Neural crest cell (in vitro differentiated cells): ENCODE results near the gene CRAMP1. TPM values are rescaled to one million over a fixed set of nuclear protein-coding genes. Genes with fewer than 3 reads are reported as not detected.
"Not testable (repeated sequence)": the region's sequence is repeated elsewhere in the genome, so short reads cannot be mapped to it uniquely, and the experiment has no call there.

ENCODE experiments used
- DNase-seq: peaks from one replicate; pipeline ENCODE4 v3.0.0; 2021; ENCODE audit warnings: low read depth, mixed read lengths, low spot score
- H3K27ac Mint-ChIP-seq: one replicate; pipeline ENCODE4 v1.8.0; 2021; ENCODE audit warnings: mild to moderate bottlenecking, mixed read lengths; ENCODE audit not compliant: unreplicated experiment
- H3K27me3 Mint-ChIP-seq: 2 replicates; pipeline ENCODE4 v1.8.0; 2021; ENCODE audit warnings: low read depth, mild to moderate bottlenecking, mixed read lengths
- H3K36me3 Mint-ChIP-seq: 2 replicates; pipeline ENCODE4 v1.8.0; 2021; ENCODE audit warnings: low read depth, mild to moderate bottlenecking, mixed read lengths
- H3K4me1 Mint-ChIP-seq: 2 replicates; pipeline ENCODE4 v1.8.0; 2021; ENCODE audit warnings: mixed read lengths
- H3K4me3 Mint-ChIP-seq: one replicate; pipeline ENCODE4 v1.8.0; 2021; ENCODE audit warnings: mild to moderate bottlenecking, mixed read lengths
- H3K9me3 Mint-ChIP-seq: 2 replicates; pipeline ENCODE4 v1.8.0; 2021; ENCODE audit warnings: mixed read lengths
- total RNA-seq: library from RNA; stranded (reverse); gene quantifications from 2 replicates; pipeline ENCODE4 v1.2.1, GENCODE V29; 2021
- TF ChIP-seq, protein P1 (sequence below): fragments of 200-600 bp; sonication (generic); conservative IDR thresholded peaks from 2 replicates; pipeline ENCODE4 v1.5.0; 2021; ENCODE audit warnings: antibody characterized with exemption, mild to moderate bottlenecking

The CRAMP1 gene
- total RNA-seq, 1 donor from 2014 or later: 38.3 TPM

DNA sequence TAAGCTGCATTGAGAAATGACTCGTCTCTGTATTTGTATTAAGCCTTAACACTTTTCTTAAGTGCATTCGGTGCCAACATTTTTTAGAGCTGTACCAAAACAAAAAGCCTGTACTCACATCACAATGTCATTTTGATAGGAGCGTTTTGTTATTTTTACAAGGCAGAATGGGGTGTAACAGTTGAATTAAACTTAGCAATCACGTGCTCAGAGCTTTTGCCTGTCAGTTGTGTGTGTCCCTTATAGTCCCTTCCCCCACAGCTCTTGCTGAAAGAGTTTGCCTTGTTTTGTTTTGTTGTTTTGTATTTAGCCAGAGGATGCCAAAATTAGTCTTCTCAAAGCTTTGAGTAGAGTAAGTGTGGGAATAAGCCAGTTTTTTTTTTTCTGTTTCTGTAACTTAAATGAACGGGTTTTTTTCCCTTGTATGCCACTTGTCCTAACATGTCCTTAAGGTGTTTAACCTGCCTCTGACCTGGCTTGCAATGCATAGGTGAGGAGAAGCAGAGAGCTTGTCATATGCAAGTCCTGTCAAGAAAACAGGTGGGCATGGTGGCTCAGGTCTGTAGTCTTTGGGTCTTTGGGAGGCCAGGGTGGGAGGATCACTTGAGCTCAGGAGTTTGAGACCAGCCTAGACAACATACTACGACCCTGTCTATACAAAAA is 89.2 kb downstream of the CRAMP1 start:
- TF ChIP-seq, protein P1, sequence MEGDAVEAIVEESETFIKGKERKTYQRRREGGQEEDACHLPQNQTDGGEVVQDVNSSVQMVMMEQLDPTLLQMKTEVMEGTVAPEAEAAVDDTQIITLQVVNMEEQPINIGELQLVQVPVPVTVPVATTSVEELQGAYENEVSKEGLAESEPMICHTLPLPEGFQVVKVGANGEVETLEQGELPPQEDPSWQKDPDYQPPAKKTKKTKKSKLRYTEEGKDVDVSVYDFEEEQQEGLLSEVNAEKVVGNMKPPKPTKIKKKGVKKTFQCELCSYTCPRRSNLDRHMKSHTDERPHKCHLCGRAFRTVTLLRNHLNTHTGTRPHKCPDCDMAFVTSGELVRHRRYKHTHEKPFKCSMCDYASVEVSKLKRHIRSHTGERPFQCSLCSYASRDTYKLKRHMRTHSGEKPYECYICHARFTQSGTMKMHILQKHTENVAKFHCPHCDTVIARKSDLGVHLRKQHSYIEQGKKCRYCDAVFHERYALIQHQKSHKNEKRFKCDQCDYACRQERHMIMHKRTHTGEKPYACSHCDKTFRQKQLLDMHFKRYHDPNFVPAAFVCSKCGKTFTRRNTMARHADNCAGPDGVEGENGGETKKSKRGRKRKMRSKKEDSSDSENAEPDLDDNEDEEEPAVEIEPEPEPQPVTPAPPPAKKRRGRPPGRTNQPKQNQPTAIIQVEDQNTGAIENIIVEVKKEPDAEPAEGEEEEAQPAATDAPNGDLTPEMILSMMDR: no peak
- Mint-ChIP-seq H3K27me3 (peaks cover 5% of the 10 kb centered on the region), H3K4me1 (peaks cover 14% of the 10 kb centered on the region), H3K36me3 (peaks cover 12% of the 10 kb centered on the region), H3K27ac (no peak overlapping the region), H3K9me3 (no peaks in the 10 kb centered on the region), H3K4me3 (peak overlapping the region; percentile 31)
- DNase-seq: no peak

DNA sequence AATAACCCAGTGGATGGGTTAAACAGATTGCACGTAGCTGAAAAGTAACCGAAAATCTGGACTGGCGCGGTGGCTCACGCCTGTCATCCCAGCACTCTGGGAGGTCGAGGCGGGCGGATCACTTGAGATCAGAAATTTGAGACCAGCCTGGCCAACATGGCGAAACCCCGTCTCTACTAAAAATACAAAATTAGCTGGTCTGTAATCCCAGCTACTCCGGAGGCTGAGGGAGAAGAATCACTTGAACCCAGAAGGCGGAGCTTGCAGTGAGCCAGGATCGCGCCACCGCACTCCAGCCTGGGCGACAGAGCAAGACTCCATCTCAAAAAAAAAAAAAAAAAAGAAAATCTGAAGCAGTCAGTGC is 93.1 kb downstream of the CRAMP1 start:
- peaks cover 31% of the 10 kb centered on the region for H3K4me1 Mint-ChIP-seq
- peak overlapping the region; percentile 98 for H3K4me3 Mint-ChIP-seq
- DNase-seq, H3K27me3 Mint-ChIP-seq, H3K36me3 Mint-ChIP-seq, H3K9me3 Mint-ChIP-seq: not testable (repeated sequence)
- H3K27ac Mint-ChIP-seq: peak overlapping the region; percentile 98

DNA sequence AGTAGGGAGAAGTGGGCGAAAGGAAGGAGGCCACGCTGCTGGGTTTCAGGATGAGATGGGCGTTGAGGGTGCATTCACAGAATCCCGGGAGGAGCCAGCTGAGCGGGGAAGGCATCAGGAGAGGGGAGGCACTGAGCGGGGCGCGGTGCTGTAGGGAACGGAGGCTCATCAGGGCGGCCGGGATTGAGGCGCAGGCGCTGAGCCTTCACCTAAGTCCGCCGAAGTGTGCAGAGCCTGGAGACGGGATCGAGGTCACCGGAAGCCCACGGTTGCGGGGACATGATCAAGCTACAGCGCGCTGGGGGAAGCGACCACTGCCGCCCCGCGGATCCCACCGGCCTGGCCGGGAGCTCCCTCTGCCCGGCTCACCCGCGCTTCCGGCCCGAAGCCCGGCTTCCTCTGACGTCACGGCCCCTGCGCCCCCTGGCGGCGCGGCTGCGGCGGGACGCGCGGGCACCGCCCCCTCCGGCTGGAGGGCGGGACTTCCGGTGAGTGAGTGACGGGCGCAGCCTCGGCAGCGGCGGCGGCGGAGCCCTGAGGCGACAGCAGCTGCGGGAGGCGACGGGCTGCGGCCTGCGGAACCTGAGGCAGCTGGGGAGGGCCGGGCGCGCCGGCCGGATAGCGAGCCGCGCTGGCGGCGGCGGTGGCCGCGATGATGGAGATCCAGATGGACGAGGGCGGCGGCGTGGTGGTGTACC is 93.7 kb downstream of the CRAMP1 start, which contains the start of gene MAPK8IP3:
TSS of gene MAPK8IP3 (plus strand) at position 508 of the 698 bp plus-strand sequence. CDS start at position 653, 145 bp downstream.
- peaks cover 4% of the 10 kb centered on the region for H3K36me3 Mint-ChIP-seq
- H3K9me3 Mint-ChIP-seq: no peaks in the 10 kb centered on the region
- peaks cover 5% of the 10 kb centered on the region for H3K27me3 Mint-ChIP-seq
- peak; percentile 99 for DNase-seq
- peak within 1 kb of the TSS; percentile 98 for H3K27ac Mint-ChIP-seq
- H3K4me1 Mint-ChIP-seq: peaks cover 31% of the 10 kb centered on the region
- TF ChIP-seq, protein P1: peak; percentile 97
- H3K4me3 Mint-ChIP-seq: peak within 1 kb of the TSS; percentile 98

DNA sequence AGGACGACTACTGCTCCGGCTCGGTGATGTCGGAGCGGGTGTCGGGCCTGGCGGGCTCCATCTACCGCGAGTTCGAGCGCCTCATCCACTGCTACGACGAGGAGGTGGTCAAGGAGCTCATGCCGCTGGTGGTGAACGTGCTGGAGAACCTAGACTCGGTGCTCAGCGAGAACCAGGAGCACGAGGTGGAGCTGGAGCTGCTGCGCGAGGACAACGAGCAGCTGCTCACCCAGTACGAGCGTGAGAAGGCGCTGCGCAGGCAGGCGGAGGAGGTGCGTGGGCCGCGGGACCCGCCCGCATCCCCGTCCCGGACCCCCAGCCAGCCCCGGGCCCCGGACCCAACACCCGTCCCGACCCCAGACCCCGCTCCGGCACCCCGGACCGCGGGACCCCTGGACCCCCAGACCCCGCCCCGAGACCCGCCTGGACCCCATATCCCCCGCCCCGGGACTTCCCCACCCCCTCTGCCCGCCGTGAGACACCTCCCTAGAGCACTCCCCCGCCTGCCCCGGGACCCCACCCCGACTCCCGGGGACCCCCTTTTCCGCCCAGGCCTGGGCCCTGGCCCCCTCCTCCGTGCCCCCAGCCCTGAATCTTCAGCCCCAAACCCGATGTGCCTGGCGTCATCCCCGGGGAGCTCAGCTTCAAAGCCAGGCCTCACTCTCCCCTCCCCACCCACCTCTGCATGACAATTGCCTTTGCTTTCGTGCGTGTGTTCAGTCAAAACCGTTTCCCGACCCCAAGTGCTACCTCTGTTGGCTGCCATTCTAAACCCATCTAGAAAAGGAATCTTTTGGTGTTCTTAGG is 94.4 kb downstream of the CRAMP1 start:
- DNase-seq: no peak
- TF ChIP-seq, protein P1: no peak

DNA sequence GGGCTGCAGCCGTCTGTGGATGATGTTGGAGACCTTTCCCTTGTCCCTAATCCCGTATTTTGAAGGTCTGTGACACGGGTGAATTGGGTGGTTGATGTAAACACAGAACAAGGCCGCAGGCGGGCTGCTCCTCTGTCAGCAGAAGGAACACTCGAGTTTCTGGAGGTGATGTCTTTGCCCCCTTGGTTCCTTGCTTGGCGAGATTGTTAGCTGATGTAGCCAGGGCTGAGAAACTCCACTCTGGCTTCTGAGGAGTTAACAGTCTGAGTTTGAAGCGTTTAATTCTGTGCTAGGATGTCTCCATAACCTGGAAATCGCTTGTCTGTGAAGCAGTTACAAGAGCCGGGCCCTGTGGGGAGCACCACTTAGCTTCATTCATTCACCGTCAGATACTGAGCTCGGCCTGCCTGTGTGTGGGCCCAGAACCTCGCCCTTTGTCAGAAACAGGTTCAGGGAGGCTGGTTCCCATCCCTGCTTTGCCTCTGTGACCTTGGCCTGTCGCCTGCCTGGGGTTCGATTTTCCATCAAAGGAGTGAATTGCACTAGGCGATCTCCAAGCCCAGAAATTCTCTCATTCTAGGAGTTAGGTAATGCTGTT is 95.1 kb downstream of the CRAMP1 start:
- H3K27ac Mint-ChIP-seq: peak overlapping the region; percentile 60
- H3K4me1 Mint-ChIP-seq: peaks cover 31% of the 10 kb centered on the region
- peak overlapping the region; percentile 91 for H3K4me3 Mint-ChIP-seq
- H3K27me3 Mint-ChIP-seq: peaks cover 5% of the 10 kb centered on the region
- TF ChIP-seq, protein P1: no peak
- H3K36me3 Mint-ChIP-seq: no peaks in the 10 kb centered on the region
- no peak for DNase-seq
- H3K9me3 Mint-ChIP-seq: no peaks in the 10 kb centered on the region

More for the DNA sequence above, 94.4 kb downstream of the CRAMP1 start:
- Mint-ChIP-seq H3K4me3 (peak overlapping the region; percentile 91), H3K27ac (peak overlapping the region; percentile 60), H3K4me1 (peaks cover 31% of the 10 kb centered on the region), H3K27me3 (peaks cover 5% of the 10 kb centered on the region), H3K9me3 (no peaks in the 10 kb centered on the region), H3K36me3 (no peaks in the 10 kb centered on the region)
